NCI-H526 (cell line): ENCODE measurements around the gene LIG1.
"Not testable (repeated sequence)": the region's sequence is repeated elsewhere in the genome, so short reads cannot be mapped to it uniquely, and the experiment has no call there.

ENCODE experiments used
- DNase-seq, 2 experiments: peaks; one replicate each; lab custom pipeline; 2025; lab: John Stamatoyannopoulos, UW

LIG1 gene

DNA sequence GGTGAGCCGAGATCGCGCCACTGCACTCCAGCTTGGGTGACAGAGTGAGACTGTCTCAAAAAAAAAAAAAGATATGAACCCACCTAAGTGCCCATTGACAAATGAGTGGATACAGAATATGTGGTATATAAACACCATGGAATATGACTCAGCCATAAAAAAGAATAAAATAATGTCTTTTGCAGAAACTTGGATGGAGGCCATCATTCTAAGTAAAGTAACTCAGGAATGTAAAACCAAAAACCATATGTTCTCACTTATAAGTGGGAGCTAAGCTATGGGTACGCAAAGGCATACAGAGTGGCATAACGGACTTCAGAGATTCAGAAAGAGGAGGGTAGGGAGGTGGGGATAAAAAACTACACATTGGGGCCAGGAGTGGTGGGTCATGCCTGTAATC, 89.0 kb downstream of the LIG1 start:
- DNase-seq, result no peak

GRCh38 chr19:48070177-48070769, 99.9 kb downstream of the LIG1 start:
- not testable (repeated sequence) for DNase-seq

- no peak for DNase-seq
Measured at GRCh38 chr19:48069435-48069834, 100.7 kb downstream of the LIG1 start.
